Measurements from ENCODE around the gene CAMK2B.

The CAMK2B gene

GRCh38 chr7:44187636-44188416 lies 137.6 kb downstream of the CAMK2B start:
- Mint-ChIP-seq H3K36me3 (ENCODE audit: low read depth) (no peaks in the 10 kb centered on the region), H3K9me3 (peaks cover 4% of the 10 kb centered on the region), H3K27me3 (ENCODE audit: low read depth) (peaks cover 11% of the 10 kb centered on the region), H3K4me3 (peak overlapping the region in 1 of 3 experiments; percentile 29), H3K4me1 (peaks cover 24% of the 10 kb centered on the region), H3K27ac (peak overlapping the region in 1 of 3 experiments; percentile 51)
- TF ChIP-seq CTCF (IDR thresholded peaks at IDR 0.05; ENCODE audit: unreplicated experiment in 3 of 3), result no peak

- Mint-ChIP-seq H3K4me1 (peaks cover 24% of the 10 kb centered on the region), H3K9me3 (peaks cover 9% of the 10 kb centered on the region), H3K27ac (no peak overlapping the region), H3K4me3 (no peak overlapping the region), H3K36me3 (ENCODE audit: low read depth) (no peaks in the 10 kb centered on the region), H3K27me3 (ENCODE audit: low read depth) (peaks cover 15% of the 10 kb centered on the region)
- no peak for TF ChIP-seq CTCF (IDR thresholded peaks at IDR 0.05; ENCODE audit: unreplicated experiment in 3 of 3)
Observed at GRCh38 chr7:44186736-44187135, 138.7 kb downstream of the CAMK2B start.

GRCh38 chr7:44185729-44186128 lies 139.7 kb downstream of the CAMK2B start:
- Mint-ChIP-seq H3K4me3 (no peak overlapping the region), H3K27ac (no peak overlapping the region), H3K9me3 (peaks cover 9% of the 10 kb centered on the region), H3K27me3 (ENCODE audit: low read depth) (peaks cover 15% of the 10 kb centered on the region), H3K36me3 (ENCODE audit: low read depth) (peaks cover 5% of the 10 kb centered on the region), H3K4me1 (peaks cover 24% of the 10 kb centered on the region)
- no peak for TF ChIP-seq CTCF (IDR thresholded peaks at IDR 0.05; ENCODE audit: unreplicated experiment in 3 of 3)

- peak overlapping the region in 1 of 3 experiments; percentile 2 for H3K27ac Mint-ChIP-seq
- peaks cover 5% of the 10 kb centered on the region for H3K36me3 Mint-ChIP-seq (ENCODE audit: low read depth)
- H3K27me3 Mint-ChIP-seq (ENCODE audit: low read depth), result peaks cover 12% of the 10 kb centered on the region
- TF ChIP-seq CTCF (IDR thresholded peaks at IDR 0.05; ENCODE audit: unreplicated experiment in 3 of 3), result no peak
- peaks cover 9% of the 10 kb centered on the region for H3K9me3 Mint-ChIP-seq
- H3K4me1 Mint-ChIP-seq, result peaks cover 24% of the 10 kb centered on the region
- no peak overlapping the region for H3K4me3 Mint-ChIP-seq
Observed at GRCh38 chr7:44184873-44185446, 140.4 kb downstream of the CAMK2B start.

GRCh38 chr7:44184206-44184872 lies 141.1 kb downstream of the CAMK2B start:
- TF ChIP-seq CTCF (IDR thresholded peaks at IDR 0.05; ENCODE audit: unreplicated experiment in 3 of 3), result no peak
- H3K9me3 Mint-ChIP-seq, result peaks cover 9% of the 10 kb centered on the region

More at GRCh38 chr7:44184206-44184872, 141.1 kb downstream of the CAMK2B start:
- H3K4me1 Mint-ChIP-seq, result peaks cover 24% of the 10 kb centered on the region
- peaks cover 5% of the 10 kb centered on the region for H3K36me3 Mint-ChIP-seq (ENCODE audit: low read depth)
- peak overlapping the region in 1 of 3 experiments; percentile 2 for H3K27ac Mint-ChIP-seq
- no peak overlapping the region for H3K4me3 Mint-ChIP-seq
- peaks cover 12% of the 10 kb centered on the region for H3K27me3 Mint-ChIP-seq (ENCODE audit: low read depth)
